Measurements from ENCODE around the gene ACADSB. TPM values are rescaled to one million over a fixed set of nuclear protein-coding genes. Genes with fewer than 3 reads are reported as not detected.

ACADSB gene
- total and polyA plus RNA-seq, 2 donors (not counting 1 experiment from before 2014, with no cell fraction given): 6.8 to 27.8 TPM

- H3K4me3 ChIP-seq (ENCODE audit: control extremely low read depth in 1 of 5, extremely low read depth in 1 of 5, insufficient read depth in 1 of 5, low read depth in 2 of 5, low read length in 4 of 5): no peak overlapping the region
- no peak overlapping the region for H3K4me2 ChIP-seq (replicated peaks; ENCODE audit: low read depth, low read length, poor library complexity, severe bottlenecking)
- no peaks in the 10 kb centered on the region for H4K20me1 ChIP-seq (ENCODE audit: control insufficient read depth, insufficient read depth, low read length, poor library complexity, severe bottlenecking)
- no peak overlapping the region for H3K27ac ChIP-seq (ENCODE audit: low read length in 2 of 2)
- H2AFZ ChIP-seq (ENCODE audit: insufficient read depth, low read depth, low read length, poor library complexity, severe bottlenecking): no peak overlapping the region
- peaks cover 0 to 4% of the 10 kb centered on the region in 2 donors for H3K4me1 ChIP-seq (ENCODE audit: control insufficient read depth in 2 of 2, insufficient read depth in 2 of 2, low read length in 2 of 2)
- H3K9me3 ChIP-seq (ENCODE audit: control extremely low read depth in 1 of 3, control insufficient read depth in 2 of 3, insufficient read depth in 1 of 3, low read length in 2 of 3): no peaks in the 10 kb centered on the region
- 100% methylated on average over 1 of the region's 1 CpG for WGBS (ENCODE audit: insufficient coverage)
- Mint-ChIP-seq H3K4me1 (peaks cover 12% of the 10 kb centered on the region), H3K27ac (no peak overlapping the region), H3K9me3 (ENCODE audit: insufficient read depth) (no peaks in the 10 kb centered on the region), H3K4me3 (no peak overlapping the region), H3K27me3 (no peaks in the 10 kb centered on the region)
- no peak for TF ChIP-seq EZH2 (IDR thresholded peaks at IDR 0.05; ENCODE audit: borderline replicate concordance, insufficient read depth, low read depth, low read length, poor library complexity, severe bottlenecking)
- no peak for TF ChIP-seq CTCF (IDR thresholded peaks at IDR 0.05)
- no peak overlapping the region for H3K9ac ChIP-seq (ENCODE audit: low read length)
- no peaks in the 10 kb centered on the region for H3K79me2 ChIP-seq (ENCODE audit: control insufficient read depth, insufficient read depth, low read length)
- no peak for DNase-seq
- H3K36me3 ChIP-seq (replicated peaks in 1 of 2; ENCODE audit: control extremely low read depth in 1 of 2, control insufficient read depth in 1 of 2, extremely low read depth in 1 of 2, insufficient read depth in 2 of 2, low read length in 1 of 2): no peaks in the 10 kb centered on the region
- no peak for ATAC-seq (ENCODE audit: low read depth)
- POLR2A ChIA-PET: no interaction called here
- intact Hi-C loops (cut with micrococcal nuclease): no loop called here
- H3K27me3 ChIP-seq (replicated peaks in 1 of 4; ENCODE audit: control extremely low read depth in 1 of 4, control insufficient read depth in 3 of 4, insufficient read depth in 4 of 4, low read length in 3 of 4): no peaks in the 10 kb centered on the region
- CTCF ChIA-PET: interaction anchor here (1.0 to 1.9 kb wide), 3 partner anchors 9 to 22 kb away, joined by 3 to 4 read pairs (median 3); no protein-coding TSS in a partner anchor
Measured at GRCh38 chr10:123019941-123020703, 11.3 kb downstream of the ACADSB start.

- no peaks in the 10 kb centered on the region for H3K9me3 Mint-ChIP-seq (ENCODE audit: insufficient read depth)
- POLR2A ChIA-PET: no interaction called here
- peaks cover 13% of the 10 kb centered on the region for H3K4me1 Mint-ChIP-seq
- Histone ChIP-seq H3K9me3 (ENCODE audit: control extremely low read depth in 1 of 3, control insufficient read depth in 2 of 3, insufficient read depth in 1 of 3, low read length in 2 of 3) (no peaks in the 10 kb centered on the region), H3K4me2 (replicated peaks; ENCODE audit: low read depth, low read length, poor library complexity, severe bottlenecking) (no peak overlapping the region), H2AFZ (ENCODE audit: insufficient read depth, low read depth, low read length, poor library complexity, severe bottlenecking) (no peak overlapping the region), H3K4me1 (ENCODE audit: control insufficient read depth in 2 of 2, insufficient read depth in 2 of 2, low read length in 2 of 2) (peaks cover 0 to 4% of the 10 kb centered on the region in 2 donors), H3K4me3 (ENCODE audit: control extremely low read depth in 1 of 5, extremely low read depth in 1 of 5, insufficient read depth in 1 of 5, low read depth in 2 of 5, low read length in 4 of 5) (no peak overlapping the region), H3K9ac (ENCODE audit: low read length) (no peak overlapping the region), H3K79me2 (ENCODE audit: control insufficient read depth, insufficient read depth, low read length) (no peaks in the 10 kb centered on the region), H4K20me1 (ENCODE audit: control insufficient read depth, insufficient read depth, low read length, poor library complexity, severe bottlenecking) (no peaks in the 10 kb centered on the region), H3K36me3 (replicated peaks in 1 of 2; ENCODE audit: control extremely low read depth in 1 of 2, control insufficient read depth in 1 of 2, extremely low read depth in 1 of 2, insufficient read depth in 2 of 2, low read length in 1 of 2) (no peaks in the 10 kb centered on the region), H3K27ac (ENCODE audit: low read length in 2 of 2) (no peak overlapping the region), H3K27me3 (replicated peaks in 1 of 4; ENCODE audit: control extremely low read depth in 1 of 4, control insufficient read depth in 3 of 4, insufficient read depth in 4 of 4, low read length in 3 of 4) (no peaks in the 10 kb centered on the region)
- no peak overlapping the region for H3K27ac Mint-ChIP-seq
- ATAC-seq (ENCODE audit: low read depth) (no peak), DNase-seq (no peak)
- intact Hi-C loops (cut with micrococcal nuclease): no loop called here
- CTCF ChIA-PET: interaction anchor here (1.9 kb wide), 1 partner anchor 9 kb away, joined by 4 read pairs; no protein-coding TSS in a partner anchor
- no peaks in the 10 kb centered on the region for H3K27me3 Mint-ChIP-seq
- H3K4me3 Mint-ChIP-seq: no peak overlapping the region
- TF ChIP-seq EZH2 (IDR thresholded peaks at IDR 0.05; ENCODE audit: borderline replicate concordance, insufficient read depth, low read depth, low read length, poor library complexity, severe bottlenecking): no peak
- no peak for TF ChIP-seq CTCF (IDR thresholded peaks at IDR 0.05)
- no CpG with 5 or more reads among the region's 3 CpGs for WGBS (ENCODE audit: insufficient coverage)
Measured at GRCh38 chr10:123021517-123021916, 12.7 kb downstream of the ACADSB start.

Measured in B cell (primary cell).